ENCODE results near the gene YPEL3. TPM values are rescaled to one million over a fixed set of nuclear protein-coding genes. Genes with fewer than 3 reads are reported as not detected.

The YPEL3 gene, protein sequence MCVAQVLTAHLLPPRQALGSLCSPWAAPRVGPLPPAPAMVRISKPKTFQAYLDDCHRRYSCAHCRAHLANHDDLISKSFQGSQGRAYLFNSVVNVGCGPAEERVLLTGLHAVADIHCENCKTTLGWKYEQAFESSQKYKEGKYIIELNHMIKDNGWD
- total RNA-seq (2022; extraction: Qiagen RNA extraction) = 5.7 to 11.8 TPM (median 7.9 TPM) in 5 replicates

DNA sequence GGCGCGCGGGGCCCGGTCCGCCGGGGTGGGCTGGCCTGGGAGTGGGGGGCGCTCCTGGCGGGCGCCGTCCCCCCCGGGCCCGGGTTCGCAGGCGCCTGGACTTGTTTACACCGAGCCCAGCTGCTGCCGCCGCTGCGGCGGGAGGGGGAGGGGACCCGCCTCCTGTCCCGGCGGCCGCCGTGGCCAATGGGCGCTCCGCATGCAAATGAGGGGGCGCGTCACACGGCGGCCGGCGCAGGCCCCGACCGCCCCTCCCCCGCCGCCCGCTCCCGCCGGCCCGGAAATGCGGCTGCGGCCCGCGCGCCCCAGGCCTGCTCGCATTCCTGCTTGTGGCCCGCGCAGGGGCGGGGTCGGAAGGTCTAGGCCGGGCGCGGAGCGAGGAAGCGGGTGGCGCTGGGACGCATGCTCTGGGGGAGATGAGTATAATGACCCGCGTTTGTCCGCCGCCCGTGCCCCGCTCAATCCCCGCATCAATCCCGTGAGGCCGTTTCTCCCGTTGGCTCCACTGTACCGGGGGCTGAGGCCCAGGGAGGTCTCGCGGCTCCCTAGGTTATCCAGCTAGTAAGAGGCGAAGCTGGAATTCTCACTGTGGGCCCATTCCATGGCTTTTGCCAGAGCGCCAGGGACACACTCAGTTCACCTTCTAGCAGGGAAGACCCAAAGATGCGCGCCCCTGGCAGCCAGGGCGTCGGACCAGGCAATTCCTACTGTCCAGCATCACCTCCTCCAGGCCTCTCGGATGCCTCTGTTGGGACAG lies at the start of gene YPEL3:
Gene YPEL3, minus strand, starts transcription at position 109 of the 757 bp plus-strand sequence. CDS start 731 bp downstream, outside the sequence.

GRCh38 chr16:30113031-30113710 lies 17.2 kb upstream of the YPEL3 start, which contains the start of gene GDPD3:
Gene GDPD3 (minus strand): TSS chr16:30113537. CDS start chr16:30113478, 59 bp downstream.

GRCh38 chr16:30091474-30092372 lies 4.3 kb downstream of the YPEL3 start, which contains the start of gene TBX6:
Gene TBX6 (minus strand): TSS chr16:30091924. CDS start chr16:30091193, 731 bp downstream.

GRCh38 chr16:30075503-30076275 lies 20.3 kb downstream of the YPEL3 start, which contains the start of gene PPP4C:
Gene PPP4C (plus strand): TSS chr16:30075994. CDS start chr16:30076378, 384 bp downstream.

DNA sequence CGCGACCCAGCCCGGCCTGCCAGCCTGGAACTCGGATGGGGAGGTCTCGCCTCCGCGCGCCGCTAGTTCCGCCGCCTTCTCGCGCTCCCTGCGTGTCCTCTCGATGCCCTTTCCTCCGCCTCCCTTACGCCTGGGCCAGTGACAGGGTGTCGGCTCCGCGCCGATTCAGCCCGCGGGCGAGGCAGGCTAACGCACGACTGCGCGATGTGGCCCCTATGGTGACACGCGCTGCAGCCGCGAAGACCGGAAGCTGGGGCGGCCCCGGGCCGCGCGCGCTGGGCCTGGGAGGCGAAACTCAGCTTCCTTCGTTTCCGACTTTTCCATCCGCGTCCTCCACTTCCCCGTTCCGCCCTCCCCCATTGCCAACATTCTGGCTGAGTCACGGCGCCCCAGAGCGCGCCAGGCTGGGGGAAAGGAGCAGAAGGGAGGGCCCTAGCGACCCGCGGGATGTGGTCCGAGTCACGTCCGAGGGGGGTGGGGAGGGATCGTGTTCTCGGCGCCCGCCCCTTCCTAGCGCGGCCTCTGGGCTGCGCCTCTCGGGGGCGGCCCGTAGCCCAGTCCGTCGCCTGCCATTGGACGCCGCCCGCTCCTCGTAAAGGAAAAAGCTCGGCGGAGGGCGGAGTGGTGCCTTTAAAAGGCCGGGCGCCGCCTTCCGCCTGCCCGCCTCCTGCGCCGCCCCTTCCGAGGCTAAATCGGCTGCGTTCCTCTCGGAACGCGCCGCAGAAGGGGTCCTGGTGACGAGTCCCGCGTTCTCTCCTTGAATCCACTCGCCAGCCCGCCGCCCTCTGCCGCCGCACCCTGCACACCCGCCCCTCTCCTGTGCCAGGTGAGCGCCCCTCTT lies 30.7 kb downstream of the YPEL3 start, which contains the start of gene ALDOA:
Gene ALDOA, plus strand, starts transcription at position 659 of the 841 bp plus-strand sequence. CDS start 1,138 bp downstream, outside the sequence.

Other genes with a start within 250 kb of the YPEL3 start
- 59.3 to 94.0 TPM (median 90.3 TPM) in 5 replicates for gene CDIPT, start 233.0 kb downstream of the YPEL3 start, total RNA-seq (2022; extraction: Qiagen RNA extraction)
- gene SEZ6L2, start 196.7 kb downstream of the YPEL3 start, total RNA-seq (2022; extraction: Qiagen RNA extraction) = 15.1 to 22.3 TPM (median 19.9 TPM) in 5 replicates
- 15.1 to 26.3 TPM (median 23.9 TPM) in 5 replicates for gene ASPHD1, start 195.7 kb downstream of the YPEL3 start, total RNA-seq (2022; extraction: Qiagen RNA extraction)
- gene KCTD13, start 170.0 kb downstream of the YPEL3 start, total RNA-seq (2022; extraction: Qiagen RNA extraction) = 11.5 to 16.7 TPM (median 15.7 TPM) in 5 replicates
- 83.7 to 99.9 TPM (median 96.5 TPM) in 5 replicates for gene TMEM219, start 134.1 kb downstream of the YPEL3 start, total RNA-seq (2022; extraction: Qiagen RNA extraction)
- gene TAOK2, start 122.3 kb downstream of the YPEL3 start, total RNA-seq (2022; extraction: Qiagen RNA extraction) = 22.1 to 34.0 TPM (median 32.2 TPM) in 5 replicates
- 14.3 to 16.5 TPM (median 15.6 TPM) in 5 replicates for gene HIRIP3, start 100.6 kb downstream of the YPEL3 start, total RNA-seq (2022; extraction: Qiagen RNA extraction)
- 102 to 113 TPM (median 108 TPM) in 5 replicates for gene INO80E, start 100.0 kb downstream of the YPEL3 start, total RNA-seq (2022; extraction: Qiagen RNA extraction)
- gene DOC2A, start 85.2 kb downstream of the YPEL3 start, total RNA-seq (2022; extraction: Qiagen RNA extraction) = 1.2 to 2.6 TPM (median 1.9 TPM) in 5 replicates
- not detected in 5 replicates for gene C16orf92, start 73.0 kb downstream of the YPEL3 start, total RNA-seq (2022; extraction: Qiagen RNA extraction)
- gene TLCD3B, start 64.9 kb downstream of the YPEL3 start, total RNA-seq (2022; extraction: Qiagen RNA extraction) = 0.11 to 0.49 TPM (median 0.31 TPM) in 5 replicates
- gene ALDOA, start 30.5 kb downstream of the YPEL3 start, total RNA-seq (2022; extraction: Qiagen RNA extraction) = 1,495 to 1,810 TPM (median 1,752 TPM) in 5 replicates
- gene PPP4C, start 20.2 kb downstream of the YPEL3 start, total RNA-seq (2022; extraction: Qiagen RNA extraction) = 126 to 149 TPM (median 144 TPM) in 5 replicates
- 0.08 to 0.44 TPM (median 0.27 TPM) in 5 replicates for gene TBX6, start 4.3 kb downstream of the YPEL3 start, total RNA-seq (2022; extraction: Qiagen RNA extraction)
- 1.3 to 2.2 TPM (median 1.8 TPM) in 5 replicates for gene GDPD3, start 17.3 kb upstream of the YPEL3 start, total RNA-seq (2022; extraction: Qiagen RNA extraction)
- 32.5 to 35.2 TPM (median 32.9 TPM) in 5 replicates for gene MAPK3, start 27.0 kb upstream of the YPEL3 start, total RNA-seq (2022; extraction: Qiagen RNA extraction)
- 2.0 to 3.6 TPM (median 2.8 TPM) in 5 replicates for gene CORO1A, start 87.4 kb upstream of the YPEL3 start, total RNA-seq (2022; extraction: Qiagen RNA extraction)
- 131 to 236 TPM (median 196 TPM) in 5 replicates for gene BOLA2B, start 97.5 kb upstream of the YPEL3 start, total RNA-seq (2022; extraction: Qiagen RNA extraction)
- gene SLX1A, start 97.7 kb upstream of the YPEL3 start, total RNA-seq (2022; extraction: Qiagen RNA extraction) = 6.4 to 18.9 TPM (median 12.2 TPM) in 5 replicates
- gene SULT1A3, start 103.0 kb upstream of the YPEL3 start, total RNA-seq (2022; extraction: Qiagen RNA extraction) = 5.0 to 11.1 TPM (median 5.9 TPM) in 5 replicates
- gene NPIPB13, start 152.3 kb upstream of the YPEL3 start, total RNA-seq (2022; extraction: Qiagen RNA extraction) = 0.59 to 3.3 TPM (median 3.1 TPM) in 5 replicates

Data from A549 treated with Mapracorat at 1 μM for 4 hours (cell line).